Cerebellar cortex (tissue), 1 donor: ENCODE measurements around the gene PML.
A peak's percentile ranks its signal among the peaks of the same experiment; 100 is the strongest.
"Not testable (repeated sequence)": the region's sequence is repeated elsewhere in the genome, so short reads cannot be mapped to it uniquely, and the experiment has no call there.

Source experiments
- DNase-seq: peaks from one replicate; pipeline ENCODE4 v3.0.0-alpha.2; 2015; ENCODE audit warnings: low spot score

Gene PML

DNA sequence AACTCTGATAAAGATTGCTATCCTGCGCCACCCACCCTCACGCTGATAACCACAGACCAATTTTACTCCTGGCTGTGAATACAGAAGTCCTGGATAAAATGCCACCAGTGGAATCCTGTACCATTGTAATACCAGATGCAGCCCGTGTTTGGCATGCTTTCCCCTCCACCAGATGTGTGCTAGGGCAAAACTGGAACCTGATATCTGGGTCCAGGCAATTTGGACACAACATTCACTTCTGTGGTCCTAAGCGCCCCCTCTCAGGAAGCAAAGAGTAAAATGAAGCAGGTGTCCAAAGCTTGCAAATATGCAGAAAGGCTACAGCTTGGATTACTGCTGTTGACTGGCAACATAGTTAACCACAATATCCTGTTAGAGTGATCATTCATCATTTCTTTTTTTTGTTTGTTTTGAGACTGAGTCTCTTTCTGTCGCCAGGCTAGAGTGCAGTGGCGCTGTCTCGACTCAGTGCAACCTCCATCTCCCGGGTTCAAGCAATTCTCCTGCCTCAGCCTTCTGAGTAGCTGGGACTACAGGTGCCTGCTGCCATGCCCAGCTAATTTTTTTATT, 35.4 kb upstream of the PML start:
- DNase-seq: no peak

DNA sequence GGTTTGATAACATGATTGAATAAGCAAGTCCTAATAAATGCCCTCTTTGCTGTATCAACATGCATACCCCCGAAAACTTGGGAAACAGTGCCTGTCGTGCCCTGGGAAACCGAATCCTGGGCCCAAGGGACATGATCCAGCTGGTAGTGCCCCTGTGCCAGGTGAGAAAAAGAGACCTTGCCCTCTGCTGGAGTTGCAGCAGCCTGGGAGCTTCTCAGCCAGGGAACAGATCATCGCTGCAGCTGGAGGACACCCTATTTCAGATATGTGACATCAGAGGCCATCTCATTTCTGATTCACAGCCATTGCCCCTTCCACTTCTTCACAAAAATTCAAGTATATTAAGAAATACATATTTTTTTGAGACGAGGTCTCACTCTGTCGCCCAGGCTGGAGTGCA, 34.7 kb upstream of the PML start:
- no peak for DNase-seq

DNA sequence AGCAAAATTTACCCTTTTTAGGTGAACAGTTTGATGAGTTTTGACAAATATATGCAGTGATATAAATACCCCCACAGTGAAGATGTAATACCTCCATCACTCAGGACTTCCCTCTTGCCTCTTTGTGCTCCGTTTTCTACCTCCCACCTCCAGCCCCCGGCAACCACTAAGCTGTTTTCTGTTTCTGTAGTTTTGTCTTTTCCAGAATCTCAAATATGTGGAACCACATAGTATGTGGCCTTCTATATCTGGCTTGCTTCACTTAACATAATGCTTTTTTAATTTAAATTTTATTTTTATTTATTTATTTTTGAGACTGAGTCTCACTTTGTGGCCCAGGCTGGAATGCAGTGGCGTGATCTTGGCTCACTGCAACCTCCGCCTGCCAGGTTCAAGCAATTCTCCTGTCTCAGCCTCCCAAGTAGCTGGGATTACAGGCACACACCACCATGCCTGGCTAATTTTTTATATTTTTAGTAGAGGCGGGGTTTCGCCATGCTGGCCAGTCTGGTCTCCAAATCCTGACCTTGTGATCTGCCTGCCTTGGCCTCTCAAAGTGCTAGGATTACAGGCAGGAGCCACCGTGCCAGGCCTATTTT, 33.9 kb upstream of the PML start:
- DNase-seq: not testable (repeated sequence)

DNA sequence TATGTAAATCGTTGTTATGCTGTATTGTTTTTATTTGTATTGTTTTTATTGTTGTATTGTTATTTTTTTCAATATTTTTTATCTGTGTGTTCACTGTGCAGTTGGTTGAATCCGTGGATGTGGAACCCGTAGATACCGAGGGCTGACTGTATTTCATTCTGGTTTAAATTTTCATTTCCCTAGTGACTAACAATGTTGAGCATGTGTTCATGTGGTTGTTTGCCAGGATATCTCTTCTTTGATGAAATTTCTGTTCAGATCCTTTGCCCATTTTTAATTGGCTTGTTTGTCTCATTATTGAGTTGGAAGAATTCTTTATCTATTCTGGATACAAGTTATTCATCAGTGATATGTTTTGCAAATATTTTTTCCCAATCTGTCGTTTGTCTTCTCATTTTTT, 32.1 kb upstream of the PML start:
- DNase-seq: no peak

DNA sequence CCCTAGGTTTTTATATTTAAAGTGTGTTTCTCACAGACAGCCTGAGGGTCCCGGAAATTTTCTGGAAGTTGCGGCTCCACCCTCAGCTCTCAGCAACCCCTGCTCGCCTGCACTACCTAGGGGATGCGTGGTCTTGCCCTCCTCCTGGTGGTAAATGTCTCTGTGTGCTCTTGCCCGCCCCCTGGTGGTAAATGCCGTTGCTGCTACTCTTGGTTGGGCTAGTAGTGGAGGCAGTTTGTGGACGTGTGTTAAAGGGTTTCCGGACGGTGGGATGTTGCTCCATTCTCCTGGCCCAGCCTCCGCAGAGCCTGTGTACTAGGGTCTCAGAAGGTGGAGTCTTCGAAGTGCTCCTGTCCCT, 29.8 kb upstream of the PML start:
- DNase-seq: peak; percentile 69

DNA sequence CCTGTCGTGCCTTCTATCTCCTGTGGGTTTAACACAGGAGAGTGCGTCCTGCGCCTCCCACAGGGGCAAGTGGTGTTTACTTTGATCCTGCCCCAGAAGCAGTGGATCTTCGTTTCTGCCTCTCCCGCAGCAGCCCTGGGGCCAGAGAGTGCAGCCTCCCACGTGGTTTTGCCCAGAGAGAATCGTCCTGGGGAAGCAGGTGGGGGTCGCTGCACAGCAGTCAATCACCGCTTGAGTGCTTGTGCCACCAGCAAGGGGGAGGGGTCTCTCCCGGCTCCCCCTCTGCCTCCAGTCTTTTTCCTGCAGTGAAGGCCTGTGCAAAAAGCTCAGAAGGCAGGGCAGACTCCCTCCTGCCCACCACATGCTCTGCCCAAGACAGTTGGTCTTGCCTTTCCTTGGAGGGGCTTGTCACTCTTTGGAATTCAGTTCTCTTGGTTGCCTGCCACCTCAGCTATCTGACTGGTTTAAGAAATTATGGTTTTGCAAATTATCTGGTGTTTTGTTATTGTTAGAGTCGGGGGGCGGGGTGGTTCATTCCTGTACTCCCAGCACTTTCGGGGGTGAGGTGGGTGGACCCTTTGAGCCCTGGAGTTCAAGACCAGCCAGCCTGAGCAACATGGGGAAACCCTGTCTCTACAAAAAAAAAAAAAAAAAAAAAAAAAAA, 29.3 kb upstream of the PML start:
- no peak for DNase-seq

DNA sequence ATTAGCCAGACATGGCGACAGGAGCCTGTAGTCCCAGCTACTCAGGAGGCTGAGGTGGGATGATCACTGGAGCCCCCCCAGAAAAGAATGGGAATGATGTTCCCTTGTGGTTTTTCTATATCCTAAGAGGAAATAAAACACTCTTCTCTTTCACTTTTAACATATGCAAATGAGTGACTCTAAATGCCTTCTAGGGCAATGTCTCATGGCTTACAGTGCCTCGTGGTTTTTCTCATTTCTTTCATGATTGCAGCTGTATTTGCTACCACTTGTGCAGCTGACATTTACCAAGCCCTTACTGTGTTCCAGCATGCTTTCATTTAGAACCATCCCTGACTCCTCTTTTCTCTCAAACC, 28.8 kb upstream of the PML start:
- no peak for DNase-seq

DNA sequence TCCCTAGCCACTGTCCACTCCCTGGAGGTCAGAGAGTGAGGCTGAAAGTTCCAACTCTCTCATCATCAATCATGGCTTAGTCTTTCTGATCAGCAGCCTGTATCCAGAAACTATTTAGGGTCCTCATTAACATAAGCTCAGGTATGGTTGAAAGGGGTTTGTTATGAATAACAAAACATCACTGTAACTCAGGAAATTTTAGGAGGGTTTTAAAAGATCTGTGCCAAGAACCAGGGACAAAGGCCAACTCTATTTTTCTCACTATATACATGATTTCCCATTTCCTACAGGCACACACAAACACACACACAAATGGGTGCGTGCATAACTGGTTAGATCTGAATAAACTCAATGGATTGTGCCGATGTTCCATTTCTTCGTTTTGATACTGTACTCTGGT, 26.1 kb upstream of the PML start:
- no peak for DNase-seq

DNA sequence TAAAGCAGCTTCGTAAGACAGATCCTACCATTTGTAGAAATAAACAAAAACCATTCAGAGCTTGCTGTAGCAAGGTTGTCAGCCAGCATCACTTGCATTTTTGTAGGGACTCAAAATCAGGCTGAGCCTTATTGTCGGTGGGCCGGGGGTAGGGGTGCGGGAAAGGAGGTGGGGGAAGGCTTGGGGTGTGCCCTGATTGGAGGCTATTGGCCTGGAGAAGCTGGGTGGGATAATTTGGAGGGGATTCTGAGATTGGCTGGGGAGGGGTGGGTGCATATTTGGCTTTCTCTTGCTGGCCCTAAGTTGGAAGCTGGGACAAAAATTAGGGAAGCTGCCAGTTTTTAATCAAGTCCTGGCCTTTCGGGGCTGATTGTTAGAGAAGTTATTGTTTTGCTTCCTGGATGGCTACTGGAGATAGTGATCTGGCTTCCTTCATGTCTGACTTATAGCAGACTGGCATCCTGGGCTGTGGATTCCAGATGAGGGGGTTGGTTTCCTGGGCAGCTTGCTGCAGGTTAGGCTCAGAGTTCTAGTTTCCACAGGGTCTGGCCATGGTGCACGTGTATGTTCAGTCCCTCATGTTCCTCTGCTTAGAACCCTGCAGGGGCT, 25.3 kb upstream of the PML start:
- no peak for DNase-seq

DNA sequence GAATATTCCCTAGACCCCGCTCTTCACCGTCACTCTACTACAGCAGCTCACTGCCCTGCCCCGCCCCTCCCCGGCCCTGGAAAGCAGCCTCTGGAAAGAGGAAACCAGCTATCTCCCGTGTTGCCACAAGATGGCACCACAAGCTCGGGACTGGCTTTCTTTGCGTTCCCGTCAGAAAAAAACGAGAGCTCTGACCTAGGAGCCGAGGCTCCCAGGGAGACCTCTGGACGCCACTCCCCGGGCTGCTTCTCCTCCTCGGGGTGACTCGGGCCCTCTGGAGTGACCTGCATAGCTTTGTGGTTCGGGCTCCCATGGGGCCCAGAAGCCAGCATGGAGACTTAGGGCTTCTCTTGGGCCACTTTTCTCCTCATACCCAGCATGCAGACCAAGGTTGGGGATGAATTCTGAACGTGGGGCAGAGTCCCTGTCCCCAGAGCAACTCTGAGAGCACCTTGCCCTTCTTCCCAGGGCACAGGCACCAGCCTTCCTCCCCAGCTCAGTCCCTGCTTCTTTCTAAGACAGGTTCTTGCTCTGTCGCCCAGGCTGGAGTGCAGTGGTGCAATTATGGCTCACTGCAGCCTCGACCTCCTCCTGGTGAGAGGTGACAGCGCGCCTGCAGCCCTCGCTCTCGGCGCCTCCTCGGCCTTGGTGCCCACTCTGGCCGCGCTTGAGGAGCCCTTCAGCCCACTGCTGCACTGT, 21.4 kb upstream of the PML start:
- peak; percentile 84 for DNase-seq

DNA sequence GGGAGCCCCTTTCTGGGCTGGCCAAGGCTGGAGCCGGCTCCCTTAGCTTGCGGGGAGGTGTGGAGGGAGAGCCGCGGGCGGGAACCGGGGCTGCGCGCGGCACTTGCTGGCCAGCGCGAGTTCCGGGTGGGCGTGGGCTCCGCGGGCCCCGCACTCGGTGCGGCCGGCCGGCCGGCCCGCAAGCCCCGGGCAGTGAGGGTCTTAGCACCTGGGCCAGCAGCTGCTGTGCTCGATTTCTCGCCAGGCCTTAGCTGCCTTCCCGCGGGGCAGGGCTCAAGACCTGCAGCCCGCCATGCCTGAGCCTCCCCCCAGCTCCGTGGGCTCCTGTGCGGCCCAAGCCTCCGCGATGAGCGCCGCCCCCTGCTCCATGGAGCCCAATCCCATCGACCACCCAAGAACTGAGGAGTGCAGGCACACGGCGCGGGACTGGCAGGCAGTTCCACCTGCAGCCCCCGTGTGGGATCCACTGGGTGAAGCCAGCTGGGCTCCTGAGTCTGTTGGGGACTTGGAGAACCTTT, 20.8 kb upstream of the PML start:
- DNase-seq: not testable (repeated sequence)

DNA sequence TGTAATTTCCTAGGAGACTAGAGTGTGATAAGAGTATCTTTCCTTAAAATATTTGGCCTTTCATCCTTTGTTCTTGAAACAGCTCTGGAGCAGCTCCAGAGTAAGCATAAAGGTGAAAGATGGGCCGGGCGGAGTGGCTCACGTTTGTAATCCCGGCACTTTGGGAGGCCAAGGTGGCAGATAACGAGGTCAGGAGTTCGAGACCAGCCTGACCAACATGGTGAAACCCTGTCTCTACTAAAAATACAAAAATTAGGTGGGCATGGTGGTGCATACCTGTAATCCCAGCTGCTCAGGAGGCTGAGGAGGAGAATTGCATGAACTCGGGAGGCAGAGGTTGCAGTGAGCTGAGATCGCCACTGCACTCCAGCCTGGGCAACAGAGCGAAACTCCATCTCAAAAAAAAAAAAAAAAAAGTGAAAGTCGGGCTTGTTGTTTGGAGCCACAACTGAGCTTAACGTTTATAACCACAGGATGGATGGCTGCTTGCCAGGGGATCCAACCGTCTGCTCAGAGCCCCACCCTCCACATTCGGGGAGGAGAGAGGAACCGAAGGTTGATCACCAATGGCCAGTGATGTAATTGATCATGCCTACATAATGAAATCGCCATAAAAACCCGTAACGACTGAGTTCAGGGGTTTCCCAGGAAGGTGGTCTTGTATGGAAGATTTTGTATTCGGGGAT, 18.9 kb upstream of the PML start:
- DNase-seq: not testable (repeated sequence)

DNA sequence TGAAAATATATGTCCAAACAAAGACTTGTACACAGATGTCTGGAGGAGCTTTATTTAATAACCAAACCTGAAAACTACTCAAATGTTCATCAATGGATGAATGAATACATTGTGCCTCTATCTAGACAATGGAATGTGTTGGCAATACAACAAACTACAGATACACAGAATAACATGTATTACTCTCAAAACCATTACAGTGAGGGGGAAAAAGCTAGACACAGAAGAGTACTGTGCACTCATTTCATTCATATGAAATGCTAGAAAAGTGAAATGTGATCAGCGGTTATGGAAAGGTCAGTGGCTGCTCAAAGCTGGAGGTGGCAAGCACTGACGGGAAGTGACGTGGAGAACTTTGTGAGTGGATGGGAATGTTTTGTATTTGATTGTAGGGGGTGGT, 15.6 kb upstream of the PML start:
- no peak for DNase-seq

DNA sequence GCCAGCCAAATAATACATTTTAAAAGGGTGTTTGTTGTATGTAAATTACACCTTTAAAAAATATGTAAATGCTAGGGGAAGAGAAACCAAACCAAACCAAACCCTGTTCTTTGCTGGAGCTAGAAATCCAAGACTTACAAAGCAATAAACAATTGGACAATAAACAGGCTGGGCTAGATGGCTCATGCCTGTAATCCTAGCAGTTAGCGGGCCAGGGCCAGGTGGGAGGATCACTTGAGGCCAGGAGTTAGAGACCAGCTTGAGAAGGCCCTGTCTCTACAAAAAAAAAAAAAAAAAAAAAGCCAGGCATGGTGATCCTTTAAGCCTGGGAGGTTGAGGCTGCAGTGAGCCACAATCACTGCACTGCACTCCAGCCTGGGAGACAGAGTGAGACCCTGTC, 14.9 kb upstream of the PML start:
- DNase-seq: no peak

DNA sequence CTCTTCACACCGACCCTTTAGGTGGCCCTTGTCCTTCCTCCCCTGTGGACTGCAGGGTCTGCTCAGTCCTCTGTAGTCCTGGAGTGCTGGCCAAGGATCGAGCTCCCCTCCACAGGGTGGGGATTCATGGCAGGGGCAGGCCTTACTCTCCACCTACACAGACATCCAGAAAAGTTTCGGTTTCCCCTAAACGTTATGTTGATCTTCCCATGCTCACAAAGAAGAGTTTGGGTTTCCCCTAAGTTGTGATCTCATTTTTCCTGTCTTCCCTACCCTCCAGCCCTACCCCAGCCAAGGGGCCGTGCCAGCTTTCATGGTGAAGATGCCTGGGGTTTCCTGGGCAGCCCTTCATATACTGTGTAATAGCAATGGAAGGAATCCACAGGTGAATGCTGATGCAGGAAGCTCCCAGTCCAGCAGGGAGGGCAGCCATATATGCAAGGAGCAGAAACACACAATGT, 12.7 kb upstream of the PML start:
- no peak for DNase-seq

DNA sequence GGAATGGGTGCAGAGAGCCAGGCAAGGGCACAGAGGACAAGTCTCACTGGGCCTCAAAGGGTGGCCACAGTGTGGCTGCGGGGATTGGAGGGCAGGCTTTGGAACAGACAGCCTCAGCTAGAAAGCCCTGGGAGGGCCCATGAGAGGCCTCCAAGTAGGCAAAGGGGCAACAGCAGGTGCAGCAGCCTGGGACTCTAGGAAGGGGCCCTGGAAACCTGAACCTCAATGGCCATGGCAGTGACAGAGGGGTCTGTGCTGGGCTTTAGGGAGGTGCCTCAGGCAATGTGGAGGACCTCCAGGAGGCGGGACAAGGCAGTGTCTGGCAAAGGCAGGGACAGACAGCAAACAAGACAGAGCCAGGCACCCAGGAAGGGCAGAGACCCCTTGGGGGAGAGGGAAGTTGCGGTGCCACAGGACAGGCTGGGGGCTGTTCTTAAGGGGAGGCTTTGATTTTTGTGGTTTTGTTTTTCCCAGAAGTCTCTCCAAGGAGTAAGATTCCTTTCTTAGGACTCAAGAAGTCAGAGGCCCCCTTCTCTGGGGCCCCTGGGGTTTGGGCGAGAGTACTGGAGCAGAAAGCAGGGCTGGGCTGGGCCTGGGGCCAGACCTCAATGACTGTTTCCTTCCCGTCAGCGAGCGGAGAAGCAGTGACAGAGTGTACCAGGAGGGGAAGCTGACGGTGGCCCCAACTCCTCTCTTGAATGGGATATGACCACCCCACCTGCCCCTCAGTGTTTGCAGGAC, 12.1 kb upstream of the PML start:
- no peak for DNase-seq

DNA sequence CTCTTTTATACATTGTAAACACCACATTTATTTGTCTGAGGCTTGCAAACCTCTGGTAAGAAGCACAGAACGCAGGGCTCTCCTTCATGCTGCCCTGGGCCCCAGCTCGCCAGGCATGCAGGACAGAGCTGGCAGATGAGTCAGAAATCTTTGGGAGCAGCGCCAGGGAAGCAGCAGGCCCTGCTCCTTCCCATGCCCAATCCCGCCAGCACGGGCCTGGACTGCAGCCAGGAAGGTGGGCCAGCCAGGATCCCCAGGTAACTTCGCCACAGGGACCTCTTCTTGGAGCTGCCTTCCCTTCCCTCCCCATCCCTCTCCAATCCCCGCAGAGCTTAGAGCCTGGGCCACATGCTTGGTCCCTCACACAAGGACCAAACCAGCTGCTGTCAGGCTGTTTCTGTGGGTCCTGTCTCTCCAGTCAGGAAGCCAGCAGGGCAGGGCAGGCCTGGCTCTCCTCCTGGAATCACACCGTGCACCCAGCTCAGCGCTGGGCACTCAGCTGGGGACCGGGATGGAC, 11.2 kb upstream of the PML start:
- peak; percentile 82 for DNase-seq

DNA sequence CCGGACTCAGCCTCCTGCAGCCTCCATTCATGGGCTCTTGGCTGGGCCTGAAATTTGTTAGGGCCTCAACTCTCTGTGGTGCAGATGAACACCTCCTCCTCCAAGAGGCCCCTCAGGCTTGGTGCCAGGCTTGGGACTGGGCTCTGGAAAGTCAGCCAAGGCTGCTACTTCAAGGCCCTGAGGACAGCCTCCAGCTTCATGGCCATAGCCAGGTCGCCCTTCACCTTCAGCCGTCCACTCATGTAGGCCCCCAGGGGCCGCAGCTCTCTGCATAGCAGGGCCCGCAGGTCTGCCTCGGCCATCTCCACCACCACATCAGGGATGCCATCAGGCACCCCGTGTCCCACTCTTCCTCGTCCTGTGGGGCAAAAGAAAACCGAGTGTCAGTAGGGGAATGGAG, 10.7 kb upstream of the PML start:
- no peak for DNase-seq

DNA sequence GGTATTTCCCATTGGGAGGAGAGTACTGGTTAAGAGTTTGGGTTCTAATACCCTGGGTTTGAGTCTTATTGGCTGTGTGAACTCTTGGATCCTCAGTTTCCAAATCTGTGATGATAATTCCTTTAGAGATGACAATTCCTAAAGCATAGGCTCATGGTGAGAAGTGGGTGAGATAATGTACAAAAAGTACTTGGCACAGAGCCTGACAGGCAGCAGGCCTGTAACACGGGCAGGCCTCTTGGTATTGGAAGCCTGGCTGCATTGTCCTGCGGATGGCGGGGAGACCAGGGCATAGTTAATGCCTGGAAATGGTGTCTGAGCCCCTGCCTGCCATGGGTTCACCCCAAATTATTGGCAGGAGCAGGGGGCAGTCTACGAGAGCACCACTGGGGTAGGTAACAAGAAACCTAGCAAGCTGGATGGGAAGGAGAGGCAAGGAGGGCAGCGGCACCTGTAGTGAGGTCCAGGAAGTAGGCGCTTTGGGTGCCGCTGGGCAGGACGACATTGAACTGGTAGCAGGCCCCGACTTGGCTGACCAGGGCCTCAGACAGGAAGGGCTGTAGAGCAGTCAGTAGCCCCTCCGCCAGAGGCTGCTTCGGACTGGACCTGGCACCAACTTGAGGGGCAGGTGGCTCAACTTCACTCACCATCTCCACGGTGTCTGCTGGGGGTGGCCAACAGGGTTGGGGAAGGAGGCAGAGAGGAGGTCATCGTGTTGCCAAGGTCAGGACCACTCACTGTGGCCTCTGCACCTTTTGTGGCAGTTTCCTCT, 10.1 kb upstream of the PML start:
- DNase-seq: no peak

DNA sequence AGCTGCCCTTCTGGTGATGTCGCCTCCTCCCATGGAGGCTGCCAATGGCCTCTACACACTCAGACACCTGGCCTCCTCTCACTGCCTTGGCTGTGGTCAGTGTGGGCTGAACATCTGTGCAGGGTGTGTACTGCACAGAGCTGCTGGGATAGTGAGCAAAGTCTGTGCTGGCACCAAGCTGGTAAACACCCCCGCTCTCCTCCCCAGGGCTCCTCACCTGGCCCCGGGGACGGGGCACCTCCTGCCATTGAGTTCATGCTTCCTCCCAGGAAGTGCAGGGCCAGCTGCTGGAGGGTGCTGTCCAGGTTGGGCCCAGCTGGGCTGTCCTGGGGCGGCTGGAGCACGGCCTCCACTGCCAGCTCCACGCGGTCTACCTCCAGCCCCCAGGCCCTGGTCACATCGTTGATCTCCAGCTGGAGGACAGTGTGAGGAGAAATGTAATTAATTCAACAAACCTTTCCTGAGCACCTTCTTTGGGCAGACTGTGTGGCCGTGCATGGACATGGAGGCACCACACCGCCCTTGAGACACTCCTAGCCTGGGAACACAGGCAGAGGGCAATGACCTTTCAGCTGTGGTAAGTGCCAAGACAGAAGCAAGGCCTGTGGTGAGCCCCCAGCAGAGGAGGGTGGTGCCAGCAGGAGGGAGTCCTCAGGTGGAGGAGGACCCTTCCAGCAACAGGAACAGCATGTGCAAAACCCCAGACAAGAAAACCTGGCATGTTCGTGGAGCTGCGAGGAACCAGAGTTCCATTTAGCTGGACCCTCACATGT, 9.2 kb upstream of the PML start:
- DNase-seq: no peak
